ENCODE data around the gene PKNOX2. TPM values are rescaled to one million over a fixed set of nuclear protein-coding genes. Genes with fewer than 3 reads are reported as not detected.
A peak's percentile ranks its signal among the peaks of the same experiment; 100 is the strongest.

PKNOX2 gene
- total and polyA plus RNA-seq, 10 donors: 0.80 to 8.9 (median 3.5) TPM

DNA sequence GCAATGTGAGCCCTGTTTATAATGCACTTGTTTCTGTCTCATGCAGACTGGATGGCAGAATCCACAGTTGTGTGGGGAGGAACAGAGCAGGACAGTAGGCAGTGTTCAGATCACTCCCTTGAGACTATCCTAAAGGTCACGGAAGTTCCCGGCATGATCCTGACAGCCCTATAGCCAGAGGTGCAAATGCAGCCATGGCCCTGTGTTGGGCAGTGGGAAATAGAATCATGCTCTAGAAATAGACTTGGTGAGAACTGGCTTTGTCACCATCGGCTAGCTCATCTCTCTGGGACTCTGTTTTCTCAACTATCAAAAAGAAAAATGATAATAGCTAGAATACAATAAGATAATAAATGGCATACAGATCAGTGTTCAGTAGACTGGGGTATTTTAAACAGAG is 208.4 kb downstream of the PKNOX2 start:
- Histone ChIP-seq H3K4me1 (no peaks in the 10 kb centered on the region), H3K27ac (no peak overlapping the region), H3K27me3 (replicated peaks in 1 of 7) (peaks cover 0 to 61% (median 0%) of the 10 kb centered on the region in 7 donors)

GRCh38 chr11:125373426-125374391 is 209.2 kb downstream of the PKNOX2 start:
- no peak overlapping the region for H3K4me3 ChIP-seq
- peak; percentile 28 for DNase-seq
- H3K4me1 ChIP-seq: no peaks in the 10 kb centered on the region
- WGBS, 5 donors: 73 to 90% (median 84%) methylated on average over 12 to 13 of the region's 13 CpGs
- peaks cover 0 to 68% (median 0%) of the 10 kb centered on the region in 7 donors for H3K27me3 ChIP-seq (replicated peaks in 1 of 7)
- TF ChIP-seq, protein P1, sequence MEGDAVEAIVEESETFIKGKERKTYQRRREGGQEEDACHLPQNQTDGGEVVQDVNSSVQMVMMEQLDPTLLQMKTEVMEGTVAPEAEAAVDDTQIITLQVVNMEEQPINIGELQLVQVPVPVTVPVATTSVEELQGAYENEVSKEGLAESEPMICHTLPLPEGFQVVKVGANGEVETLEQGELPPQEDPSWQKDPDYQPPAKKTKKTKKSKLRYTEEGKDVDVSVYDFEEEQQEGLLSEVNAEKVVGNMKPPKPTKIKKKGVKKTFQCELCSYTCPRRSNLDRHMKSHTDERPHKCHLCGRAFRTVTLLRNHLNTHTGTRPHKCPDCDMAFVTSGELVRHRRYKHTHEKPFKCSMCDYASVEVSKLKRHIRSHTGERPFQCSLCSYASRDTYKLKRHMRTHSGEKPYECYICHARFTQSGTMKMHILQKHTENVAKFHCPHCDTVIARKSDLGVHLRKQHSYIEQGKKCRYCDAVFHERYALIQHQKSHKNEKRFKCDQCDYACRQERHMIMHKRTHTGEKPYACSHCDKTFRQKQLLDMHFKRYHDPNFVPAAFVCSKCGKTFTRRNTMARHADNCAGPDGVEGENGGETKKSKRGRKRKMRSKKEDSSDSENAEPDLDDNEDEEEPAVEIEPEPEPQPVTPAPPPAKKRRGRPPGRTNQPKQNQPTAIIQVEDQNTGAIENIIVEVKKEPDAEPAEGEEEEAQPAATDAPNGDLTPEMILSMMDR (IDR thresholded peaks at IDR 0.05 in 8 of 11, conservative IDR thresholded peaks at IDR 0.05 in 3 of 11): no peak
- TF ChIP-seq POLR2A (IDR thresholded peaks at IDR 0.05) (no peak), POLR2AphosphoS5 (IDR thresholded peaks at IDR 0.05) (no peak)
- intact Hi-C loops (cut with DNase I; ENCODE audit: low total_unique reads): no loop called here
- H3K9me3 ChIP-seq: no peaks in the 10 kb centered on the region
- no peaks in the 10 kb centered on the region for H3K36me3 ChIP-seq
- H3K27ac ChIP-seq: no peak overlapping the region

More for the DNA sequence above, 208.4 kb downstream of the PKNOX2 start:
- intact Hi-C loops (cut with DNase I; ENCODE audit: low total_unique reads): no loop called here
- WGBS, 5 donors: 82 to 95% (median 89%) methylated on average over 3 of the region's 3 CpGs
- peak; percentile 25 for DNase-seq
- Histone ChIP-seq H3K4me3 (no peak overlapping the region), H3K9me3 (no peaks in the 10 kb centered on the region), H3K36me3 (no peaks in the 10 kb centered on the region)
- TF ChIP-seq, protein P1 (IDR thresholded peaks at IDR 0.05 in 8 of 11, conservative IDR thresholded peaks at IDR 0.05 in 3 of 11): no peak
- no peak for TF ChIP-seq POLR2A (IDR thresholded peaks at IDR 0.05)
- no peak for TF ChIP-seq POLR2AphosphoS5 (IDR thresholded peaks at IDR 0.05)

GRCh38 chr11:125374398-125374797 is 209.8 kb downstream of the PKNOX2 start:
- Histone ChIP-seq H3K36me3 (no peaks in the 10 kb centered on the region), H3K9me3 (no peaks in the 10 kb centered on the region), H3K4me1 (no peaks in the 10 kb centered on the region), H3K27me3 (replicated peaks in 1 of 7) (peaks cover 0 to 68% (median 0%) of the 10 kb centered on the region in 7 donors), H3K27ac (no peak overlapping the region), H3K4me3 (no peak overlapping the region)
- intact Hi-C loops (cut with DNase I; ENCODE audit: low total_unique reads): no loop called here
- TF ChIP-seq POLR2AphosphoS5 (IDR thresholded peaks at IDR 0.05) (no peak), POLR2A (IDR thresholded peaks at IDR 0.05) (no peak)
- TF ChIP-seq, protein P1 (IDR thresholded peaks at IDR 0.05 in 8 of 11, conservative IDR thresholded peaks at IDR 0.05 in 3 of 11): no peak
- peak; percentile 30 for DNase-seq
- 84 to 92% (median 90%) methylated on average over 4 of the region's 4 CpGs for WGBS, 5 donors

DNA sequence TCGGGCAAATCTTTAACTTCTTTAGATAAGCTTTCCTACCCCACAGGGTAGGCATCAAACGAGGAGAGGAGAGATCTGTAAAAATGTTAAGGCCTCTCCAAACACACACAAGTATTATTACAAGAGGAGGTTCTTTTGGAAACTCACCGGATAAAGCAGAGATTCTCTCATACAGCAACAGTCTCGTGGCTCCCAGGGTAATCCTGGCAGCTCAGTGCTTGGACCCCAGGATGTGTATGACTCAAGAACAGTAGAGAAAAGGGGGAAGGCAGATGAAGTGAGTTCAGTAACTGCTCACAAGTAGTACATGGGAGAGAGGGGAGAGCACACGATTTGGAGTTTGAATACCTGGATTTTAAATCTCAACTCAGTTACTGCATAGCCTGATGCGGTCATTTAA is 210.6 kb downstream of the PKNOX2 start:
- no peaks in the 10 kb centered on the region for H3K9me3 ChIP-seq
- no peaks in the 10 kb centered on the region for H3K36me3 ChIP-seq
- H3K4me1 ChIP-seq: no peaks in the 10 kb centered on the region
- H3K27ac ChIP-seq: no peak overlapping the region
- DNase-seq: no peak
- peaks cover 0 to 71% (median 0%) of the 10 kb centered on the region in 7 donors for H3K27me3 ChIP-seq (replicated peaks in 1 of 7)
- no peak overlapping the region for H3K4me3 ChIP-seq
- 73 to 83% (median 79%) methylated on average over 6 of the region's 6 CpGs for WGBS, 5 donors
- intact Hi-C loops (cut with DNase I; ENCODE audit: low total_unique reads): no loop called here
- TF ChIP-seq, protein P1 (IDR thresholded peaks at IDR 0.05 in 8 of 11, conservative IDR thresholded peaks at IDR 0.05 in 3 of 11): no peak
- no peak for TF ChIP-seq POLR2AphosphoS5 (IDR thresholded peaks at IDR 0.05)
